PFSK-1 (cell line): ENCODE data around the gene ZNF740.

Source experiments
- FOXP2 ChIP-seq: optimal IDR thresholded peaks from 2 replicates; pipeline ENCODE3; 2011; ENCODE audit warnings: borderline replicate concordance, control low read depth, inconsistent platforms; ENCODE audit not compliant: insufficient read depth; ENCODE audit errors: extremely low read length, extremely low read depth
- POLR2AphosphoS5 ChIP-seq: IDR thresholded peaks from 2 replicates; pipeline ENCODE4 v1.6.1; 2012; ENCODE audit warnings: low read depth, mild to moderate bottlenecking, control low read depth, low read length, moderate library complexity
- REST ChIP-seq, 2 experiments: IDR thresholded peaks; 2 replicates each; pipeline versions ENCODE4 v1.6.1 to v1.8.0; 2011 to 2012; ENCODE audit warnings: low read depth in 2 of 2, low read length in 2 of 2, control low read depth in 1 of 2, inconsistent platforms in 1 of 2, mild to moderate bottlenecking in 1 of 2, moderate library complexity in 1 of 2; ENCODE audit not compliant: insufficient read depth in 1 of 2
- SIN3A ChIP-seq: IDR thresholded peaks from 2 replicates; pipeline ENCODE4 v1.6.1; 2012; ENCODE audit warnings: mild to moderate bottlenecking, low read length, moderate library complexity, borderline replicate concordance; ENCODE audit not compliant: insufficient read depth
- TAF1 ChIP-seq: IDR thresholded peaks from 2 replicates; pipeline ENCODE4 v1.6.1; 2012; ENCODE audit warnings: low read length, control low read depth, borderline replicate concordance; ENCODE audit not compliant: insufficient read depth

The ZNF740 gene

GRCh38 chr12:53224897-53225634 is 44.5 kb downstream of the ZNF740 start:
- TF ChIP-seq SIN3A (no peak), REST (IDR thresholded peaks at IDR 0.05; ENCODE audit: insufficient read depth in 1 of 2, low read depth in 2 of 2, low read length in 2 of 2) (no peak), POLR2AphosphoS5 (no peak), FOXP2 (no peak), TAF1 (no peak)

DNA sequence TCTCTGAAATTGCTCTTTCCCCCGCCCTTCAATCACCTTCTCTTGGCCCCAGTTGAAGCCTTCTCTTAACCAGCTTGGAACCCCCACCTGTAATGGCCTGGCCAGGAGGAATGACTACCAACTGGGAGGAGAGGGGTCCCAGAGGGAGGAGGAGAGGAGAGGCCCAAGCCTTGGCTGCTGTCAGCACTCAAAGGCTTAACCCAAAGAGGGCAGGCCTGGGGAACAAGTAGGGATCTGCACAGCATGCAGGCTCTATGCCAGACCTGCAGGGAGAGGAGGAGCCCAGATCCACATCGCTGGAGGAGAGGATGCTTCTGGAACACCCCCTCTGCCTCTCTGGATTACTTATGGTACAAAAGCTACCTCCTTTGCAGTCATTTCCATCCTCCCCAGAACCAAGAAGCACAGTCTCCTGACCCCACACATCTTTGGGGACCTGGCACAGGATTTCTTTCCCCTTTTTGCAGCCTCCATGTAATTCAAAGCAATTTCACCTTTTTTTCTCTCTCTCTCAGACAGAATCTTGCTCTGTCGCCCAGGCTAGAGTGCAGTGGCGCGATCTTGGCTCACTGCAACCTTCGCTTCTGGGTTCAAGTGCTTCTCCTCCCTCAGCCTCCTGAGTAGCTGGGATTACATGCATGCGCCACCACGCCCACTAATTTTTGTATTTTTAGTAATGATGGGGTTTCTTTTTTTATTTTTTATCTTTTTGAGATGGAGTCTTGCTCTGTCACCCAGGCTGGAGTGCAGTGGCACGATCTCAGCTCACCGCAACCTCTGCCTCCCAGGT is 45.3 kb downstream of the ZNF740 start:
- TF ChIP-seq TAF1, result no peak
- no peak for TF ChIP-seq FOXP2
- no peak for TF ChIP-seq POLR2AphosphoS5
- no peak for TF ChIP-seq SIN3A

GRCh38 chr12:53226815-53227214 is 46.3 kb downstream of the ZNF740 start:
- no peak for TF ChIP-seq REST (IDR thresholded peaks at IDR 0.05; ENCODE audit: insufficient read depth in 1 of 2, low read depth in 2 of 2, low read length in 2 of 2)
- no peak for TF ChIP-seq TAF1
- TF ChIP-seq FOXP2, result no peak
- no peak for TF ChIP-seq SIN3A
- no peak for TF ChIP-seq POLR2AphosphoS5

GRCh38 chr12:53227341-53227740 is 46.8 kb downstream of the ZNF740 start:
- no peak for TF ChIP-seq SIN3A
- no peak for TF ChIP-seq REST (IDR thresholded peaks at IDR 0.05; ENCODE audit: insufficient read depth in 1 of 2, low read depth in 2 of 2, low read length in 2 of 2)
- no peak for TF ChIP-seq FOXP2
- TF ChIP-seq TAF1, result no peak
- TF ChIP-seq POLR2AphosphoS5, result no peak

DNA sequence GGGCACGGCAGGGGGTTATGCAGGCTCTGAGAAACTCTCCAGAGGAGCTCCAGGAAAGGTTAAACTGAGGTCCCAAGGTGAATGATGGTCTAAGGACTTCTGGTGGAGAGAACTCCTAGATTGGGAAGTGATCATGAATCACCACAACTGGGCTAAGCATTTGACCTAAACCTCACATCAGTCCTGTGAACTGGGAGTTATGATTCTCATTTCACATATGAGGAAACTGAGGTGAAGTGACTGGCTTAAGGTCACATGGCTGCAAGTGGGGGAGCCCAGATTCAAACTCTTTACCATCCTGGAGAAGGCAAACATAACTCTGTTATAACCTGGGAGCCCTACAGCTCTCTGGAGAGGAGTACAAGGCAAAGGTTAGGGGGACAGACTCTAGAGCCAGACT is 47.3 kb downstream of the ZNF740 start:
- TF ChIP-seq SIN3A (no peak), TAF1 (no peak), REST (IDR thresholded peaks at IDR 0.05; ENCODE audit: insufficient read depth in 1 of 2, low read depth in 2 of 2, low read length in 2 of 2) (no peak), POLR2AphosphoS5 (no peak), FOXP2 (no peak)
